ENCODE results near the gene RANBP17. TPM values are rescaled to one million over a fixed set of nuclear protein-coding genes. Genes with fewer than 3 reads are reported as not detected.

The RANBP17 gene
- polyA plus RNA-seq, 1 donor from 2014 or later = 25.5 TPM

GRCh38 chr5:170945275-170945674, 83.5 kb downstream of the RANBP17 start:
- Histone ChIP-seq H3K9me3 (ENCODE audit: low read length) (no peaks in the 10 kb centered on the region), H3K9ac (ENCODE audit: low read length) (no peak overlapping the region), H3K36me3 (ENCODE audit: insufficient read depth, low read length) (no peaks in the 10 kb centered on the region), H3K9me2 (ENCODE audit: insufficient read depth, low read length) (no peaks in the 10 kb centered on the region), H3K4me3 (ENCODE audit: low read length) (no peak overlapping the region), H3F3A (ENCODE audit: insufficient read depth, low read length, poor library complexity, severe bottlenecking) (no peaks in the 10 kb centered on the region), H3K79me2 (replicated peaks; ENCODE audit: insufficient read depth, low read length) (no peaks in the 10 kb centered on the region), H3K27me3 (ENCODE audit: insufficient read depth, low read depth, low read length) (no peaks in the 10 kb centered on the region), H3K27ac (ENCODE audit: low read length) (no peak overlapping the region), H2AFZ (ENCODE audit: low read depth, low read length) (no peak overlapping the region), H3K4me2 (ENCODE audit: low read length) (no peak overlapping the region), H4K20me1 (ENCODE audit: insufficient read depth) (no peaks in the 10 kb centered on the region)
- TF ChIP-seq RAD21 (conservative IDR thresholded peaks at IDR 0.05) = no peak
- no peak for TF ChIP-seq EZH2 (IDR thresholded peaks at IDR 0.05; ENCODE audit: borderline replicate concordance, insufficient read depth, low read length, poor library complexity, severe bottlenecking)
- no peak for TF ChIP-seq CTCF (IDR thresholded peaks at IDR 0.05; ENCODE audit: poor library complexity, severe bottlenecking)
- no peak for TF ChIP-seq SMC3 (conservative IDR thresholded peaks at IDR 0.05; ENCODE audit: poor library complexity)
- no peak for TF ChIP-seq MXI1 (conservative IDR thresholded peaks at IDR 0.05; ENCODE audit: poor library complexity, severe bottlenecking)
- TF ChIP-seq EP300 (conservative IDR thresholded peaks at IDR 0.05; ENCODE audit: poor library complexity, severe bottlenecking) = no peak
- no peak for TF ChIP-seq REST (IDR thresholded peaks at IDR 0.05; ENCODE audit: borderline replicate concordance)
- TF ChIP-seq POLR2AphosphoS5 (IDR thresholded peaks at IDR 0.05) = no peak
- no peak for TF ChIP-seq TAF1 (IDR thresholded peaks at IDR 0.05; ENCODE audit: low read depth)

GRCh38 chr5:170960567-170960966, 98.7 kb downstream of the RANBP17 start:
- Histone ChIP-seq H3K27ac (ENCODE audit: low read length) (no peak overlapping the region), H3K9me2 (ENCODE audit: insufficient read depth, low read length) (no peaks in the 10 kb centered on the region), H3K4me3 (ENCODE audit: low read length) (no peak overlapping the region), H3K4me2 (ENCODE audit: low read length) (no peak overlapping the region), H4K20me1 (ENCODE audit: insufficient read depth) (no peaks in the 10 kb centered on the region), H3K9ac (ENCODE audit: low read length) (no peak overlapping the region), H3K9me3 (ENCODE audit: low read length) (no peaks in the 10 kb centered on the region), H3K36me3 (ENCODE audit: insufficient read depth, low read length) (no peaks in the 10 kb centered on the region), H3K79me2 (replicated peaks; ENCODE audit: insufficient read depth, low read length) (no peaks in the 10 kb centered on the region), H3F3A (ENCODE audit: insufficient read depth, low read length, poor library complexity, severe bottlenecking) (no peaks in the 10 kb centered on the region), H3K27me3 (ENCODE audit: insufficient read depth, low read depth, low read length) (no peaks in the 10 kb centered on the region), H2AFZ (ENCODE audit: low read depth, low read length) (no peak overlapping the region)
- no peak for TF ChIP-seq POLR2AphosphoS5 (IDR thresholded peaks at IDR 0.05)
- no peak for TF ChIP-seq SMC3 (conservative IDR thresholded peaks at IDR 0.05; ENCODE audit: poor library complexity)
- TF ChIP-seq EP300 (conservative IDR thresholded peaks at IDR 0.05; ENCODE audit: poor library complexity, severe bottlenecking) = no peak
- TF ChIP-seq EZH2 (IDR thresholded peaks at IDR 0.05; ENCODE audit: borderline replicate concordance, insufficient read depth, low read length, poor library complexity, severe bottlenecking) = no peak
- TF ChIP-seq MXI1 (conservative IDR thresholded peaks at IDR 0.05; ENCODE audit: poor library complexity, severe bottlenecking) = no peak
- TF ChIP-seq RAD21 (conservative IDR thresholded peaks at IDR 0.05) = no peak
- TF ChIP-seq CTCF (IDR thresholded peaks at IDR 0.05; ENCODE audit: poor library complexity, severe bottlenecking) = no peak
- TF ChIP-seq TAF1 (IDR thresholded peaks at IDR 0.05; ENCODE audit: low read depth) = no peak
- TF ChIP-seq REST (IDR thresholded peaks at IDR 0.05; ENCODE audit: borderline replicate concordance) = no peak
